ENCODE measurements around the gene GBF1.

GBF1 gene

GRCh38 chr10:102309916-102310315 is 64.6 kb downstream of the GBF1 start:
- DNase-seq, result no peak

GRCh38 chr10:102310361-102311024 is 65.2 kb downstream of the GBF1 start:
- no peak for DNase-seq

GRCh38 chr10:102311025-102311420 is 65.7 kb downstream of the GBF1 start:
- no peak for DNase-seq

GRCh38 chr10:102312683-102313082 is 67.4 kb downstream of the GBF1 start:
- no peak for DNase-seq

- DNase-seq, result no peak
Observed at GRCh38 chr10:102313221-102313896, 68.0 kb downstream of the GBF1 start.

GRCh38 chr10:102314801-102315200 is 69.5 kb downstream of the GBF1 start:
- no peak for DNase-seq

- DNase-seq, result no peak
Observed at GRCh38 chr10:102316421-102316820, 71.1 kb downstream of the GBF1 start.

GRCh38 chr10:102322914-102323313 is 77.6 kb downstream of the GBF1 start:
- no peak for DNase-seq

- DNase-seq, result no peak
Observed at GRCh38 chr10:102324061-102324460, 78.7 kb downstream of the GBF1 start.

- DNase-seq, result no peak
Observed at GRCh38 chr10:102326031-102326430, 80.7 kb downstream of the GBF1 start.

- no peak for DNase-seq
Observed at GRCh38 chr10:102327002-102327401, 81.7 kb downstream of the GBF1 start.

GRCh38 chr10:102327641-102328040 is 82.3 kb downstream of the GBF1 start:
- no peak for DNase-seq

GRCh38 chr10:102332772-102333171 is 87.4 kb downstream of the GBF1 start:
- DNase-seq, result no peak

- DNase-seq, result no peak
Observed at GRCh38 chr10:102334101-102334500, 88.8 kb downstream of the GBF1 start.

- DNase-seq, result no peak
Observed at GRCh38 chr10:102335184-102335583, 89.9 kb downstream of the GBF1 start.

- DNase-seq, result no peak
Observed at GRCh38 chr10:102341038-102341688, 95.8 kb downstream of the GBF1 start.

GRCh38 chr10:102342458-102342857 is 97.1 kb downstream of the GBF1 start:
- DNase-seq, result peak in 2 of 3 experiments; percentile 33 to 68

GRCh38 chr10:102342958-102343357 is 97.6 kb downstream of the GBF1 start:
- DNase-seq, result no peak

GRCh38 chr10:102344067-102344466 is 98.7 kb downstream of the GBF1 start:
- DNase-seq, result no peak

- peak in 1 of 3 experiments; percentile 42 for DNase-seq
Observed at GRCh38 chr10:102347236-102347828, 102.0 kb downstream of the GBF1 start.

GRCh38 chr10:102352066-102352715 is 106.9 kb downstream of the GBF1 start:
- DNase-seq, result peak; percentile 21 to 89 (median 56)

- DNase-seq, result no peak
Observed at GRCh38 chr10:102354451-102354850, 109.1 kb downstream of the GBF1 start.

- no peak for DNase-seq
Observed at GRCh38 chr10:102358712-102359382, 113.5 kb downstream of the GBF1 start.

Data from NCI-H1417 (cell line).